ENCODE results near the gene MGLL.
"Not testable (repeated sequence)": the region's sequence is repeated elsewhere in the genome, so short reads cannot be mapped to it uniquely, and the experiment has no call there.

- TF ChIP-seq CTCF, EP300, POLR2A (IDR thresholded peaks at IDR 0.05): not testable (repeated sequence)
Measured at GRCh38 chr3:127682175-127682554, 140.2 kb downstream of the MGLL start.
